Epithelial cell of proximal tubule (primary cell): ENCODE data around the gene CD79B. TPM values are rescaled to one million over a fixed set of nuclear protein-coding genes. Genes with fewer than 3 reads are reported as not detected.
"Not testable (repeated sequence)": the region's sequence is repeated elsewhere in the genome, so short reads cannot be mapped to it uniquely, and the experiment has no call there.

Experiments used
- DNase-seq: peaks from one replicate; pipeline ENCODE4 v3.0.0-alpha.2; 2011; ENCODE audit warnings: low read depth
- H3K4me3 ChIP-seq: 2 replicates; pipeline ENCODE4 v1.5.1; 2011; ENCODE audit warnings: low read depth, mild to moderate bottlenecking, low read length
- CTCF ChIP-seq: conservative IDR thresholded peaks from 2 replicates; pipeline ENCODE4 v1.5.1; 2012; ENCODE audit warnings: low read depth, mild to moderate bottlenecking, low read length
- total RNA-seq: library from RNA; depleted of rRNA; stranded (reverse); fragments of >200 nt; gene quantifications from 2 replicates; pipeline ENCODE4 v1.2.3, GENCODE V29; 2015

Gene CD79B
- total RNA-seq, 1 donor from 2014 or later, result not detected

- H3K4me3 ChIP-seq, DNase-seq: not testable (repeated sequence)
- peak; percentile 41 for TF ChIP-seq CTCF
Observed at GRCh38 chr17:63903787-63904201, 28.3 kb downstream of the CD79B start.

- DNase-seq, H3K4me3 ChIP-seq: not testable (repeated sequence)
Observed at GRCh38 chr17:63901971-63902370, 30.2 kb downstream of the CD79B start.

GRCh38 chr17:63898899-63899798 is 33.0 kb downstream of the CD79B start:
- DNase-seq, H3K4me3 ChIP-seq: not testable (repeated sequence)

GRCh38 chr17:63896524-63897354 is 35.4 kb downstream of the CD79B start, which contains the start of gene CSH1:
CSH1 (minus strand) TSS chr17:63896574; CDS start chr17:63896511, 63 bp downstream.
- not testable (repeated sequence) for H3K4me3 ChIP-seq, DNase-seq

- DNase-seq, H3K4me3 ChIP-seq: not testable (repeated sequence)
Observed at GRCh38 chr17:63894821-63895220, 37.3 kb downstream of the CD79B start.

- not testable (repeated sequence) for DNase-seq, H3K4me3 ChIP-seq
Observed at GRCh38 chr17:63894021-63894420, 38.1 kb downstream of the CD79B start.

- DNase-seq, H3K4me3 ChIP-seq: not testable (repeated sequence)
- TF ChIP-seq CTCF, result peak; percentile 23
Observed at GRCh38 chr17:63892316-63893037, 39.7 kb downstream of the CD79B start.

GRCh38 chr17:63889026-63889848 is 42.9 kb downstream of the CD79B start:
- H3K4me3 ChIP-seq, DNase-seq: not testable (repeated sequence)
- peak; percentile 48 for TF ChIP-seq CTCF

- not testable (repeated sequence) for H3K4me3 ChIP-seq, DNase-seq
Observed at GRCh38 chr17:63885119-63885518, 47.0 kb downstream of the CD79B start.

GRCh38 chr17:63882626-63883126 is 49.5 kb downstream of the CD79B start:
- not testable (repeated sequence) for H3K4me3 ChIP-seq, DNase-seq
